ENCODE data around the gene HMOX1. TPM values are rescaled to one million over a fixed set of nuclear protein-coding genes. Genes with fewer than 3 reads are reported as not detected.

Gene HMOX1
- polyA plus RNA-seq, 1 donor (not counting 4 experiments of a cell fraction or from before 2014, with no cell fraction given) = 1.5 TPM

DNA sequence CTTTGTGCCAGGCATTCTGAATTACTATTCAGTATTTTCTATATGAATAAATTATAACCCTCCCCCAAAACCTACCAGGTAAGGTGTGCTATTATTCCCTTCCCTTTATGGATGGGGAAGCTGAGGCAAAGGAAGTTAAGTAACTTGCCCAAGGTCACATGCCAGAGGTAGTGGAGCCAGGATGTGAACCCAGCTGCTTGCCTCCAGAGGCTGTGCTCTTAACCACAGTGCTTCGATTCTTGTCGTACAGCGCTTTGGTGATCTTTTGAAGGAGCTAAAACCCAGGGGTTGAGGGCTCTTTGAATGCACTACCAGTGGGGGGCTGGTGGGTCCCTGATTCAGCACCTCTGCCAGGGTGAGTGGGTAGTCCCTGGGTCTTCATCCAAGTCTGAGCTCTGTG is 37.8 kb downstream of the HMOX1 start:
- H3K9me3 ChIP-seq (ENCODE audit: control insufficient read depth, low read depth, low read length) = no peaks in the 10 kb centered on the region
- no peaks in the 10 kb centered on the region for H3K79me2 ChIP-seq (ENCODE audit: control insufficient read depth, insufficient read depth, low read length)
- H3K27ac ChIP-seq (ENCODE audit: control insufficient read depth, insufficient read depth, low read length) = no peak overlapping the region
- FAIRE-seq (no peak), DNase-seq (ENCODE audit: low read depth, low spot score) (no peak)
- H3K4me3 ChIP-seq (ENCODE audit: control insufficient read depth in 2 of 3, extremely low read depth in 1 of 3, insufficient read depth in 2 of 3, low read depth in 1 of 3, low read length in 3 of 3) = no peak overlapping the region
- peaks cover 3% of the 10 kb centered on the region for H3K4me1 ChIP-seq (ENCODE audit: control insufficient read depth, extremely low read depth, insufficient read depth, low read length)
- H3K9ac ChIP-seq (ENCODE audit: control insufficient read depth, extremely low read depth, insufficient read depth, low read length) = no peak overlapping the region
- H3K9me1 ChIP-seq (ENCODE audit: control insufficient read depth, extremely low read depth, insufficient read depth, low read length) = peaks cover 6% of the 10 kb centered on the region
- no peaks in the 10 kb centered on the region for H4K20me1 ChIP-seq (ENCODE audit: control insufficient read depth, extremely low read depth, insufficient read depth, low read length)
- no peaks in the 10 kb centered on the region for H3K27me3 ChIP-seq (ENCODE audit: control insufficient read depth, extremely low read depth, insufficient read depth, low read length)
- no peak for TF ChIP-seq EZH2 (IDR thresholded peaks at IDR 0.05; ENCODE audit: low read length)
- TF ChIP-seq, protein P1, sequence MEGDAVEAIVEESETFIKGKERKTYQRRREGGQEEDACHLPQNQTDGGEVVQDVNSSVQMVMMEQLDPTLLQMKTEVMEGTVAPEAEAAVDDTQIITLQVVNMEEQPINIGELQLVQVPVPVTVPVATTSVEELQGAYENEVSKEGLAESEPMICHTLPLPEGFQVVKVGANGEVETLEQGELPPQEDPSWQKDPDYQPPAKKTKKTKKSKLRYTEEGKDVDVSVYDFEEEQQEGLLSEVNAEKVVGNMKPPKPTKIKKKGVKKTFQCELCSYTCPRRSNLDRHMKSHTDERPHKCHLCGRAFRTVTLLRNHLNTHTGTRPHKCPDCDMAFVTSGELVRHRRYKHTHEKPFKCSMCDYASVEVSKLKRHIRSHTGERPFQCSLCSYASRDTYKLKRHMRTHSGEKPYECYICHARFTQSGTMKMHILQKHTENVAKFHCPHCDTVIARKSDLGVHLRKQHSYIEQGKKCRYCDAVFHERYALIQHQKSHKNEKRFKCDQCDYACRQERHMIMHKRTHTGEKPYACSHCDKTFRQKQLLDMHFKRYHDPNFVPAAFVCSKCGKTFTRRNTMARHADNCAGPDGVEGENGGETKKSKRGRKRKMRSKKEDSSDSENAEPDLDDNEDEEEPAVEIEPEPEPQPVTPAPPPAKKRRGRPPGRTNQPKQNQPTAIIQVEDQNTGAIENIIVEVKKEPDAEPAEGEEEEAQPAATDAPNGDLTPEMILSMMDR (optimal IDR thresholded peaks at IDR 0.05 in 1 of 3, IDR thresholded peaks at IDR 0.05 in 1 of 3, conservative IDR thresholded peaks at IDR 0.05 in 1 of 3; ENCODE audit: extremely low read depth in 1 of 3, insufficient read depth in 2 of 3, low read length in 3 of 3) = no peak
- no peak overlapping the region for H2AFZ ChIP-seq (ENCODE audit: control insufficient read depth, low read length)
- no peak overlapping the region for H3K4me2 ChIP-seq (ENCODE audit: control insufficient read depth, extremely low read depth, insufficient read depth, low read depth, low read length)
- peaks cover 5 to 52% of the 10 kb centered on the region in 2 experiments for H3K36me3 ChIP-seq (ENCODE audit: control insufficient read depth in 2 of 2, extremely low read depth in 1 of 2, insufficient read depth in 2 of 2, low read length in 2 of 2)
- dilution Hi-C loops (cut with MboI; ENCODE audit: extremely low pct_ligation_motif_present, low sequenced_read_pairs) = no loop called here

DNA sequence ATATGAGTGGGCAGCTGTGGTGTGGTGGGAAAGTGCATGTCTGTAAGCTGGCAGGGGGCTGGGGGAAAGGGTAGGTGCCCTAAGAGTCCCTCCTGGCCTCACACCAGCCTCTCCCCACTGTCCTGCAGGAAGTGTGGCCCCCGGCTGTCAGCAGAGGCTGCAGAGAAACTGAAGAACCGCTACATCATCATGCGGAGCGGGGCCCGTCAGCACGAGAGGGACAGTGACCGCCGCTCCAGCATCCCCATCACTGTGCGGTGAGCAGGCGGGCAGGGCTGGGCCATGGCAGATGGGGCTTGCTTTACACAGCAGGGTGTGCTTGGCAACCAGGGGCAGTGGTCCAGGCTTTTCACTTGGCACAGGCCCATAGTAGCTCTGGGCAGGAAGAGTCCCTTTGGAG is 38.9 kb downstream of the HMOX1 start:
- Histone ChIP-seq H3K79me2 (ENCODE audit: control insufficient read depth, insufficient read depth, low read length) (no peaks in the 10 kb centered on the region), H3K9ac (ENCODE audit: control insufficient read depth, extremely low read depth, insufficient read depth, low read length) (no peak overlapping the region)
- dilution Hi-C loops (cut with MboI; ENCODE audit: extremely low pct_ligation_motif_present, low sequenced_read_pairs) = no loop called here

DNA sequence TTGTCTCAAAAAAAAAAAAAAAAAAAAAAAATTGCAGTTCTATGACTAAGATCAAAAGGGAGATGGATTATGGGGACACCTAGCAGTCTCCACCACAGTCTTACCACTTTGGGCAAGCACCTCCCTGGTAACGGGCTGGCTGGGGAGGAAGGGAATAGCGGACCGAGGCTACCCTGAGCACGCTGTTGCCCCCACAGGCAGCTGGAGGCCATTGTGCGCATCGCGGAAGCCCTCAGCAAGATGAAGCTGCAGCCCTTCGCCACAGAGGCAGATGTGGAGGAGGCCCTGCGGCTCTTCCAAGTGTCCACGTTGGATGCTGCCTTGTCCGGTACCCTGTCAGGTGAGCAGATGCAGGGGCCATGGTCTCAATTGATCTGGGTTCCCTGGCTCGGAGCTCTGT is 40.2 kb downstream of the HMOX1 start:
- Histone ChIP-seq H3K9ac (ENCODE audit: control insufficient read depth, extremely low read depth, insufficient read depth, low read length) (no peak overlapping the region), H3K36me3 (ENCODE audit: control insufficient read depth in 2 of 2, extremely low read depth in 1 of 2, insufficient read depth in 2 of 2, low read length in 2 of 2) (peaks cover 2 to 43% of the 10 kb centered on the region in 2 experiments), H3K9me1 (ENCODE audit: control insufficient read depth, extremely low read depth, insufficient read depth, low read length) (peaks cover 6% of the 10 kb centered on the region), H3K4me1 (ENCODE audit: control insufficient read depth, extremely low read depth, insufficient read depth, low read length) (peaks cover 3% of the 10 kb centered on the region), H3K9me3 (ENCODE audit: control insufficient read depth, low read depth, low read length) (no peaks in the 10 kb centered on the region), H3K27me3 (ENCODE audit: control insufficient read depth, extremely low read depth, insufficient read depth, low read length) (no peaks in the 10 kb centered on the region), H3K27ac (ENCODE audit: control insufficient read depth, insufficient read depth, low read length) (no peak overlapping the region), H4K20me1 (ENCODE audit: control insufficient read depth, extremely low read depth, insufficient read depth, low read length) (no peaks in the 10 kb centered on the region), H3K4me2 (ENCODE audit: control insufficient read depth, extremely low read depth, insufficient read depth, low read depth, low read length) (no peak overlapping the region), H3K79me2 (ENCODE audit: control insufficient read depth, insufficient read depth, low read length) (no peaks in the 10 kb centered on the region), H2AFZ (ENCODE audit: control insufficient read depth, low read length) (no peak overlapping the region), H3K4me3 (ENCODE audit: control insufficient read depth in 2 of 3, extremely low read depth in 1 of 3, insufficient read depth in 2 of 3, low read depth in 1 of 3, low read length in 3 of 3) (no peak overlapping the region)
- dilution Hi-C loops (cut with MboI; ENCODE audit: extremely low pct_ligation_motif_present, low sequenced_read_pairs) = no loop called here
- FAIRE-seq (no peak), DNase-seq (ENCODE audit: low read depth, low spot score) (no peak)
- no peak for TF ChIP-seq EZH2 (IDR thresholded peaks at IDR 0.05; ENCODE audit: low read length)
- TF ChIP-seq, protein P1 (optimal IDR thresholded peaks at IDR 0.05 in 1 of 3, IDR thresholded peaks at IDR 0.05 in 1 of 3, conservative IDR thresholded peaks at IDR 0.05 in 1 of 3; ENCODE audit: extremely low read depth in 1 of 3, insufficient read depth in 2 of 3, low read length in 3 of 3) = no peak

More for the DNA sequence above, 38.9 kb downstream of the HMOX1 start:
- H3K4me1 ChIP-seq (ENCODE audit: control insufficient read depth, extremely low read depth, insufficient read depth, low read length) = peaks cover 3% of the 10 kb centered on the region
- DNase-seq (ENCODE audit: low read depth, low spot score) (no peak), FAIRE-seq (no peak)
- no peak overlapping the region for H3K4me2 ChIP-seq (ENCODE audit: control insufficient read depth, extremely low read depth, insufficient read depth, low read depth, low read length)
- H3K9me1 ChIP-seq (ENCODE audit: control insufficient read depth, extremely low read depth, insufficient read depth, low read length) = peaks cover 6% of the 10 kb centered on the region
- H3K36me3 ChIP-seq (ENCODE audit: control insufficient read depth in 2 of 2, extremely low read depth in 1 of 2, insufficient read depth in 2 of 2, low read length in 2 of 2) = peaks cover 5 to 53% of the 10 kb centered on the region in 2 experiments
- H3K27me3 ChIP-seq (ENCODE audit: control insufficient read depth, extremely low read depth, insufficient read depth, low read length) = no peaks in the 10 kb centered on the region
- H3K9me3 ChIP-seq (ENCODE audit: control insufficient read depth, low read depth, low read length) = no peaks in the 10 kb centered on the region
- H3K27ac ChIP-seq (ENCODE audit: control insufficient read depth, insufficient read depth, low read length) = no peak overlapping the region
- H2AFZ ChIP-seq (ENCODE audit: control insufficient read depth, low read length) = no peak overlapping the region
- TF ChIP-seq EZH2 (IDR thresholded peaks at IDR 0.05; ENCODE audit: low read length) = no peak
- no peaks in the 10 kb centered on the region for H4K20me1 ChIP-seq (ENCODE audit: control insufficient read depth, extremely low read depth, insufficient read depth, low read length)
- no peak overlapping the region for H3K4me3 ChIP-seq (ENCODE audit: control insufficient read depth in 2 of 3, extremely low read depth in 1 of 3, insufficient read depth in 2 of 3, low read depth in 1 of 3, low read length in 3 of 3)
